Astrocyte (in vitro differentiated cells and primary cell): ENCODE measurements around the gene FAM200A. TPM values are rescaled to one million over a fixed set of nuclear protein-coding genes. Genes with fewer than 3 reads are reported as not detected.

Experiments
- DNase-seq: peaks from one replicate; pipeline ENCODE4 v3.0.0-alpha.2; 2010; ENCODE audit warnings: low read depth
- FAIRE-seq: peaks from 2 replicates; lab custom pipeline; 2011; peaks lifted over from hg19 to GRCh38; lab: Jason Lieb, UNC
- H2AFZ ChIP-seq: 2 replicates; pipeline ENCODE4 v1.6.0; 2012; ENCODE audit warnings: low read depth, low read length, inconsistent platforms
- H3K27ac ChIP-seq: 2 replicates; pipeline ENCODE4 v1.5.1; 2011; ENCODE audit warnings: low read depth, low read length, inconsistent platforms
- H3K27me3 ChIP-seq: 2 replicates; pipeline ENCODE4 v1.6.0; 2011; ENCODE audit warnings: low read length, inconsistent platforms; ENCODE audit not compliant: insufficient read depth
- H3K36me3 ChIP-seq: 2 replicates; pipeline ENCODE4 v1.5.1; 2011; ENCODE audit warnings: low read length, inconsistent platforms; ENCODE audit not compliant: insufficient read depth
- H3K4me1 ChIP-seq: 2 replicates; pipeline ENCODE4 v1.5.1; 2011; ENCODE audit warnings: low read length, inconsistent platforms; ENCODE audit not compliant: insufficient read depth
- H3K4me2 ChIP-seq: 2 replicates; pipeline ENCODE4 v1.6.0; 2012; ENCODE audit warnings: low read length, inconsistent platforms
- H3K4me3 ChIP-seq: 2 replicates; pipeline ENCODE4 v1.5.1; 2011; ENCODE audit warnings: low read depth, mild to moderate bottlenecking, low read length, inconsistent platforms; ENCODE audit not compliant: insufficient read depth
- H3K79me2 ChIP-seq: 2 replicates; pipeline ENCODE4 v1.6.0; 2012; ENCODE audit warnings: mild to moderate bottlenecking, low read length, inconsistent platforms; ENCODE audit not compliant: insufficient read depth
- H3K9ac ChIP-seq: 2 replicates; pipeline ENCODE4 v1.6.0; 2012; ENCODE audit warnings: mild to moderate bottlenecking, low read length, inconsistent platforms
- H3K9me3 ChIP-seq: 2 replicates; pipeline ENCODE4 v1.5.1; 2012; ENCODE audit warnings: low read depth, mild to moderate bottlenecking, low read length, inconsistent platforms; ENCODE audit not compliant: insufficient read depth
- H4K20me1 ChIP-seq: 2 replicates; pipeline ENCODE4 v1.6.0; 2012; ENCODE audit warnings: low read length, inconsistent platforms; ENCODE audit not compliant: insufficient read depth
- H3K27ac Mint-ChIP-seq: one replicate; pipeline ENCODE4 v1.8.0; 2021; ENCODE audit warnings: mild to moderate bottlenecking, mixed read lengths; ENCODE audit not compliant: unreplicated experiment
- H3K27me3 Mint-ChIP-seq: one replicate; pipeline ENCODE4 v1.8.0; 2021; ENCODE audit warnings: low read depth, mixed read lengths; ENCODE audit not compliant: unreplicated experiment
- H3K36me3 Mint-ChIP-seq: one replicate; pipeline ENCODE4 v1.8.0; 2021; ENCODE audit warnings: low read depth, mixed read lengths; ENCODE audit not compliant: unreplicated experiment
- H3K4me1 Mint-ChIP-seq: one replicate; pipeline ENCODE4 v1.8.0; 2021; ENCODE audit warnings: low read depth, mixed read lengths; ENCODE audit not compliant: unreplicated experiment
- H3K4me3 Mint-ChIP-seq: one replicate; pipeline ENCODE4 v1.8.0; 2021; ENCODE audit warnings: mild to moderate bottlenecking, moderate library complexity, mixed read lengths; ENCODE audit not compliant: unreplicated experiment
- H3K9me3 Mint-ChIP-seq: one replicate; pipeline ENCODE4 v1.8.0; 2021; ENCODE audit warnings: mild to moderate bottlenecking, mixed read lengths; ENCODE audit not compliant: unreplicated experiment
- EZH2 ChIP-seq: IDR thresholded peaks from 2 replicates; pipeline ENCODE4 v1.6.1; 2012; ENCODE audit warnings: mild to moderate bottlenecking, low read length, inconsistent platforms; ENCODE audit not compliant: insufficient read depth
- total RNA-seq: library from RNA; stranded (reverse); gene quantifications from 2 replicates; pipeline ENCODE4 v1.2.1, GENCODE V29; 2021
- TF ChIP-seq, protein P1 (sequence below): IDR thresholded peaks from 2 replicates; pipeline ENCODE4 v1.5.1; 2011; ENCODE audit warnings: low read depth, mild to moderate bottlenecking, inconsistent platforms, low read length, moderate library complexity; ENCODE audit not compliant: insufficient read depth

The FAM200A gene
- total RNA-seq, 1 donor from 2014 or later, result 4.7 TPM

DNA sequence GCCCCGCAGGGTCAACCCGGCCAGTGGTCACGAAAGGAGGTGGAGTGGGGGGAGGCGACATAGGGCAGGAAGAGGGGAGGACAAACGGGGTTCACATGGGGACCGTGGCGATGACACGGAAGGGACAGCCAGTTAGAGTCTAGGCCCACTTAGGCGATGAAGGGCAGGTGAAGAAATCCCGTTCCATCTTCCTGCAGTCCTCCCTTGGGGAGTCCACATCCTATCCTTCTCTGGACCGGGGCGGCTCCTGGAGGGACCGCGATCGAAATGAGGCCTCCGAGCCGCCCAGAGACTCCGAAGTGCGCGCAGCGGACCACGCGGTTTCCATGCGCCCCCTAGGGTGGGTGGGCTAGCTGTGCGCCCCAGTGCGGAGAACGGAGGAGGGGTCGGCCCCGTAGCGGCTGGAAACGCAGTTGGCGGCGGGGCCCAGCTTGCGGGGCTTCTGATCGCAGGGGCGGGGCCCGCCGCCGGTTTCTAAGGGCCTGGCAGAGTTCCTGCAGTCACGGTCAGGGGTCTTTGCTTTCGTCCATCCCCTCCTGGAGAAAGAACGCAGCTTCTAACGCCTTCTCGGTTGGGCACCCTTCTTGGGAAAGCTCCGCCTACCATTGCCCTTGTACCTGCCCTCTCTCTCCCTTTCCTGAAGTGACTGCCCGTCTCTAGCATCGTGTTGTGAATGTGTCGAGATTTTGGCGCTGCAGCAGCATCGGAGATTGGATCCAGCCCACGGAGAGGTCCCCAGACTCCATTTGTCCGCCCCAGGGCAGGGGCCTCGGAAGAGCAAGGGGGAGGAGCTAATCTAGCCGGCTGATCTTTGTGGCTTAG is 28.3 kb upstream of the FAM200A start:
- Histone ChIP-seq H3K27me3 (no peaks in the 10 kb centered on the region), H2AFZ (peak overlapping the region; percentile 90), H3K4me1 (peaks cover 7% of the 10 kb centered on the region), H3K79me2 (no peaks in the 10 kb centered on the region), H3K4me3 (peak overlapping the region; percentile 68), H3K9ac (peak overlapping the region; percentile 68), H4K20me1 (peaks cover 3% of the 10 kb centered on the region), H3K27ac (no peak overlapping the region), H3K9me3 (no peaks in the 10 kb centered on the region), H3K4me2 (peak overlapping the region; percentile 92), H3K36me3 (no peaks in the 10 kb centered on the region)
- Mint-ChIP-seq H3K27me3 (peaks cover 10% of the 10 kb centered on the region), H3K27ac (peak overlapping the region; percentile 62), H3K9me3 (no peaks in the 10 kb centered on the region), H3K4me1 (peaks cover 5% of the 10 kb centered on the region), H3K4me3 (peak overlapping the region; percentile 89), H3K36me3 (no peaks in the 10 kb centered on the region)
- TF ChIP-seq EZH2, result no peak
- TF ChIP-seq, protein P1, sequence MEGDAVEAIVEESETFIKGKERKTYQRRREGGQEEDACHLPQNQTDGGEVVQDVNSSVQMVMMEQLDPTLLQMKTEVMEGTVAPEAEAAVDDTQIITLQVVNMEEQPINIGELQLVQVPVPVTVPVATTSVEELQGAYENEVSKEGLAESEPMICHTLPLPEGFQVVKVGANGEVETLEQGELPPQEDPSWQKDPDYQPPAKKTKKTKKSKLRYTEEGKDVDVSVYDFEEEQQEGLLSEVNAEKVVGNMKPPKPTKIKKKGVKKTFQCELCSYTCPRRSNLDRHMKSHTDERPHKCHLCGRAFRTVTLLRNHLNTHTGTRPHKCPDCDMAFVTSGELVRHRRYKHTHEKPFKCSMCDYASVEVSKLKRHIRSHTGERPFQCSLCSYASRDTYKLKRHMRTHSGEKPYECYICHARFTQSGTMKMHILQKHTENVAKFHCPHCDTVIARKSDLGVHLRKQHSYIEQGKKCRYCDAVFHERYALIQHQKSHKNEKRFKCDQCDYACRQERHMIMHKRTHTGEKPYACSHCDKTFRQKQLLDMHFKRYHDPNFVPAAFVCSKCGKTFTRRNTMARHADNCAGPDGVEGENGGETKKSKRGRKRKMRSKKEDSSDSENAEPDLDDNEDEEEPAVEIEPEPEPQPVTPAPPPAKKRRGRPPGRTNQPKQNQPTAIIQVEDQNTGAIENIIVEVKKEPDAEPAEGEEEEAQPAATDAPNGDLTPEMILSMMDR, result peak; percentile 24
- DNase-seq, result peak; percentile 25
- no peak for FAIRE-seq

DNA sequence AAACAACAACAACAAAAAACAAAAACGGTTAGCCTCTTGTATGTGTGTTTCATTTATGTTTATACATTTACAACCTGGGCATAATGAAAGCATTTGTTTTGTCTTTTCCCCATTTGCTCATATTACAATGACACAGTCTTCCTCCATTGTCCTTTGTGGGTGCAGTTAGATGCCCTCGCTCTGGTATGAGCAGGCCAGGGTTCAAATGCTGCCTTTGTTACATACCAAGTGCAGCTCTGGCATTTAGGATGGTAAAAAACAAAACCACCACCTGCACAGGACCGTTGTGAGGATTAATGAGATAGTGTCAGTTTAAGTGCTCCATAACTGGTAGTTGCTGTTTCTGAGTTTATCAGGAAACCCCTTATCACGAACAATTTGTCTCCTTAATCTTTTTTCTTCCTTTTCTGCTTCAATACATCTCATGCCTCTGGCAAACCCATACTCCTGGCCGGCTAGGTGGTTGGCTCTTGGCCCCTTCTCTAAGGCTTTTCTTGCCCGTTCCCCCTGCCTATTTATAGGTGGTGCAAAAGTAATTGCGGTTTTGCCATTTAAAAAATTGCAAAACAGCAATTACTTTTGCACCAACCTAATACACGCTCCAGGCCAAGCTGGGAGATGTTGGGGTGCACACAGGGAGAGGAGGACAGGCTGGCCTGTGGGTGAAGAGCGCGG is 27.5 kb upstream of the FAM200A start:
- Mint-ChIP-seq H3K27me3 (peaks cover 6% of the 10 kb centered on the region), H3K4me1 (peaks cover 5% of the 10 kb centered on the region), H3K9me3 (no peaks in the 10 kb centered on the region), H3K27ac (no peak overlapping the region), H3K4me3 (peak overlapping the region; percentile 67), H3K36me3 (no peaks in the 10 kb centered on the region)
- H4K20me1 ChIP-seq, result peaks cover 3% of the 10 kb centered on the region
- no peak overlapping the region for H3K27ac ChIP-seq
- no peaks in the 10 kb centered on the region for H3K9me3 ChIP-seq
- FAIRE-seq (no peak), DNase-seq (no peak)
- H3K4me3 ChIP-seq, result peak overlapping the region; percentile 68
- peak overlapping the region; percentile 90 for H2AFZ ChIP-seq
- H3K27me3 ChIP-seq, result no peaks in the 10 kb centered on the region
- peaks cover 7% of the 10 kb centered on the region for H3K4me1 ChIP-seq
- H3K9ac ChIP-seq, result peak overlapping the region; percentile 68
- H3K36me3 ChIP-seq, result peaks cover 6% of the 10 kb centered on the region
- peak overlapping the region; percentile 92 for H3K4me2 ChIP-seq
- H3K79me2 ChIP-seq, result no peaks in the 10 kb centered on the region
- TF ChIP-seq, protein P1, result no peak
- no peak for TF ChIP-seq EZH2
